Measurements from ENCODE around the gene POP4. TPM values are rescaled to one million over a fixed set of nuclear protein-coding genes. Genes with fewer than 3 reads are reported as not detected.

The POP4 gene
- total and polyA plus RNA-seq, 2 of the 8 experiments (the other 6 are each of a cell fraction or from before 2014, with no cell fraction given), result 29.1 to 41.5 TPM

GRCh38 chr19:29641597-29641996, 35.5 kb downstream of the POP4 start (continued):
- TF ChIP-seq NRF1 (IDR thresholded peaks at IDR 0.05; ENCODE audit: low read depth, low read length) (no peak), BCL11A (IDR thresholded peaks at IDR 0.05; ENCODE audit: low read depth in 2 of 2, low read length in 2 of 2) (no peak)
